ENCODE results near the gene LAPTM5.
A peak's percentile ranks its signal among the peaks of the same experiment; 100 is the strongest.

LAPTM5 gene

DNA sequence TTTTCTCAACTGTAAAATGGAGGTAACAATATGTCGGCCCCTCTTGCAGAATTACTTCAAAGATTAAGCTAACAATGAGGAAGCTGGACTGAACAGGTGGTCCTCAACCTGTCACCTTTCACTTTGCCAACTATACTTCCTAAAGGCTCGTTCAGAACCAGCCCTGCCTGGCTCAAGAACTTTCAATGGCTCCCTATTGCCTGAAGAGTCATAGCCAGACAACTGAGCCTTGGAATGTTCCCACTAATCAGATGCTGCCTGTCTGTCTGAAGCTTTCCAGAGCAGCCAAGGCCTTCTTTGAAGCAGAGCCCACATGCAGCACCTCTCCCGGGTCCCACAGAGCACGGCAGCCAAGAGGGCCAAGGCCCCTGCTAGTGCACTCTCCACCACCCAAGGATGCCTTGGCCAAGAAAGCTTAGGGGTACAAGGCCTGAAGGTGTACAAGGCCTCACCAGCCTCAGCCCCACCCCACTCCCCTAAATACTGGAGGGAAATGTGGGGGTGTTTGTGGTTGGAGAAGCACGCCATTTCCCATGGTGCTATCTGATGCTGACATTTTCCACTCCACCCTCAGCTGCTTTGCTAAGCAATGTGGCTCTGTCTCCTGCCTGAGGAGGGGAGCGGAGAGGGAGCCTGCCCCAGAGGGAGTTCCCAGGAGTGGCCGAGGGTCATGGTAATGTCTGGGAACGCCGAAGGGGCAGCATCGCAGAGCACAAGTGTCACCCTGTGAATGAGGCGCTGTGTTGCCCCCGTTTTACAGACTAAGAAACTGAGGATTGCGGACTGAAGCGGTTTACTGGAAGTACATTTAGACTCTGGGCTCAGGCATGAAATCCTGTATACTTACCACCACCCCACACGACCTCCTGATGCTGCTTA is 8.2 kb upstream of the LAPTM5 start:
- Histone ChIP-seq H2AFZ (ENCODE audit: low read length) (no peak overlapping the region), H4K91ac (ENCODE audit: low read depth, low read length, poor library complexity) (no peak overlapping the region), H3K27ac (replicated peaks; ENCODE audit: low read length) (no peak overlapping the region), H3K27me3 (ENCODE audit: control insufficient read depth in 3 of 3, insufficient read depth in 3 of 3, low read depth in 1 of 3, low read length in 3 of 3) (peaks cover 0 to 3% (median 0%) of the 10 kb centered on the region in 3 experiments), H3K14ac (ENCODE audit: low read length) (peak overlapping the region; percentile 2), H2BK120ac (ENCODE audit: low read depth, low read length) (no peak overlapping the region), H2BK12ac (ENCODE audit: low read length) (no peak overlapping the region), H2BK15ac (ENCODE audit: low read length) (no peak overlapping the region), H3K79me1 (ENCODE audit: low read depth, low read length) (no peaks in the 10 kb centered on the region), H3K4me1 (ENCODE audit: control insufficient read depth in 2 of 2, insufficient read depth in 1 of 2, low read depth in 1 of 2, low read length in 2 of 2) (peaks cover 8 to 17% of the 10 kb centered on the region in 2 donors), H3K4me2 (ENCODE audit: insufficient read depth, low read length, poor library complexity, severe bottlenecking) (no peak overlapping the region), H3K9me3 (replicated peaks in 1 of 2; ENCODE audit: control insufficient read depth in 2 of 2, insufficient read depth in 1 of 2, low read depth in 1 of 2, low read length in 2 of 2) (peaks cover 0 to 1% of the 10 kb centered on the region in 2 donors), H2BK5ac (ENCODE audit: low read length) (peak overlapping the region; percentile 10), H4K8ac (ENCODE audit: low read depth, low read length) (no peak overlapping the region), H3K4me3 (ENCODE audit: low read length in 2 of 2) (no peak overlapping the region), H3K9ac (ENCODE audit: low read depth, low read length, poor library complexity) (no peak overlapping the region), H2AK5ac (ENCODE audit: low read depth, low read length) (peak overlapping the region; percentile 20), H3K4ac (ENCODE audit: low read length) (no peak overlapping the region), H3K23ac (ENCODE audit: low read depth, low read length, poor library complexity) (peak overlapping the region; percentile 8), H3K36me3 (replicated peaks in 1 of 2; ENCODE audit: control insufficient read depth in 2 of 2, insufficient read depth in 2 of 2, low read length in 2 of 2) (no peaks in the 10 kb centered on the region), H3K18ac (ENCODE audit: low read length) (no peak overlapping the region)
- no peak for DNase-seq (ENCODE audit: low spot score)
- no CpG with 5 or more reads among the region's 15 CpGs for WGBS, 2 donors (ENCODE audit: extremely low coverage in 2 of 2, insufficient read length in 2 of 2, insufficient replicate concordance in 1 of 2)

DNA sequence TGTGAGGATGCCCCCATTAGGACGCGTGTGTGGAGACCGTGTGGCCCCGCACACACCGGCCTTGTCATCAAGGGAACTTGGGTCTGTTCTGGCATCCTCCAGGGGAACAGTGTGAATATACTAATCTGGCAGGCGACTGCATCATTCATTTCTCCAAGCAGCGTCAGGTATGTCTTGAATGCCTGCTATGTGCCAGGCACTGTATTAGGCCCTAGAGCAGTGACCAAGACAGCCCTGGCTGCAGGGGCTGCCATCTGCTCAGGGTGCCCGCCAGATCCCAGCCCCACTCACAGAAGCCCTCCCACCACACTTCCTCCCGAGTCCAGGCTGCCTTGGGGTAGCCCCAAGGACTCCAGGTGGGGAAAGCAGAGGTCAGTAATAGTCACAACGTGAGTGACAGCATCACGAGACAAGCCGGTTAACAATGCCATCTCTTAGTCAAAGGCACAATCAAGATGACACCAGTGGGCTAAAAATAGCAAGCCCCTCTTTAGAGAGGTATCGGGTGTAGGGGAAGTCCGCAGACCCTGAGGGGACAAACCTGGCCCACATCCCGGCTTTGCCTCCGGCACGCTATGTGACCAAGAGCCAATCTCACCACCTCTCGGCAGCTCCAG is 7.5 kb upstream of the LAPTM5 start:
- no peak overlapping the region for H3K23ac ChIP-seq (ENCODE audit: low read depth, low read length, poor library complexity)
- WGBS, 2 donors (ENCODE audit: extremely low coverage in 2 of 2, insufficient read length in 2 of 2, insufficient replicate concordance in 1 of 2), result no CpG with 5 or more reads among the region's 18 CpGs
- H2AFZ ChIP-seq (ENCODE audit: low read length), result no peak overlapping the region
- no peak overlapping the region for H3K4me3 ChIP-seq (ENCODE audit: low read length in 2 of 2)
- H2BK120ac ChIP-seq (ENCODE audit: low read depth, low read length), result no peak overlapping the region
- peaks cover 0 to under 1% (median 0%) of the 10 kb centered on the region in 3 experiments for H3K27me3 ChIP-seq (ENCODE audit: control insufficient read depth in 3 of 3, insufficient read depth in 3 of 3, low read depth in 1 of 3, low read length in 3 of 3)
- H3K14ac ChIP-seq (ENCODE audit: low read length), result no peak overlapping the region
- H2AK5ac ChIP-seq (ENCODE audit: low read depth, low read length), result peak overlapping the region; percentile 21
- H2BK15ac ChIP-seq (ENCODE audit: low read length), result no peak overlapping the region
- H3K9me3 ChIP-seq (replicated peaks in 1 of 2; ENCODE audit: control insufficient read depth in 2 of 2, insufficient read depth in 1 of 2, low read depth in 1 of 2, low read length in 2 of 2), result peaks cover 0 to 3% of the 10 kb centered on the region in 2 donors
- DNase-seq (ENCODE audit: low spot score), result no peak
- peak overlapping the region; percentile 33 for H3K18ac ChIP-seq (ENCODE audit: low read length)
- H3K9ac ChIP-seq (ENCODE audit: low read depth, low read length, poor library complexity), result no peak overlapping the region
- no peak overlapping the region for H2BK5ac ChIP-seq (ENCODE audit: low read length)
- no peak overlapping the region for H3K27ac ChIP-seq (replicated peaks; ENCODE audit: low read length)
- no peak overlapping the region for H4K8ac ChIP-seq (ENCODE audit: low read depth, low read length)
- no peak overlapping the region for H2BK12ac ChIP-seq (ENCODE audit: low read length)
- H3K4ac ChIP-seq (ENCODE audit: low read length), result no peak overlapping the region
- no peak overlapping the region for H4K91ac ChIP-seq (ENCODE audit: low read depth, low read length, poor library complexity)
- no peaks in the 10 kb centered on the region for H3K79me1 ChIP-seq (ENCODE audit: low read depth, low read length)
- peaks cover 10 to 18% of the 10 kb centered on the region in 2 donors for H3K4me1 ChIP-seq (ENCODE audit: control insufficient read depth in 2 of 2, insufficient read depth in 1 of 2, low read depth in 1 of 2, low read length in 2 of 2)
- H3K4me2 ChIP-seq (ENCODE audit: insufficient read depth, low read length, poor library complexity, severe bottlenecking), result no peak overlapping the region
- no peaks in the 10 kb centered on the region for H3K36me3 ChIP-seq (replicated peaks in 1 of 2; ENCODE audit: control insufficient read depth in 2 of 2, insufficient read depth in 2 of 2, low read length in 2 of 2)

DNA sequence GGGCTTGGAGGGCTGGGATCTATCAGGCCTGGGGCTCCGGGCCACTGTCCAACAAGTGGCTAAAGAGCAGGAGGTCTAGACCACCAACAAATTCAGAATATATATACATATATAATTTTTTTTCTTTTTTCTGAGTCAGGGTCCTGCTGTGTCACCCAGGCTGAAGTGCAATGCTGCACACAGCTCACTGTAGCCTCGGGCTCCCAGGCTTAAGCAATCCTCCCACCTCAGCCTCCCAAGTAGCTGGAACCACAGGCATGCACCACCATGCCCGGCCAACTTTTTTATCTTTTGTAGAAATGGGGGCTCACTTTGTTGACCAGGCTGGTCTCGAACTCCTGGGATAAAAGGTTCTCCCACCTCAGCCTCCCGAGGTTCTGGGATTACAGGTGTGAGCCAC is 6.8 kb upstream of the LAPTM5 start:
- H3K27me3 ChIP-seq (ENCODE audit: control insufficient read depth in 3 of 3, insufficient read depth in 3 of 3, low read depth in 1 of 3, low read length in 3 of 3), result no peaks in the 10 kb centered on the region
- no peak overlapping the region for H2BK15ac ChIP-seq (ENCODE audit: low read length)
- H3K9me3 ChIP-seq (replicated peaks in 1 of 2; ENCODE audit: control insufficient read depth in 2 of 2, insufficient read depth in 1 of 2, low read depth in 1 of 2, low read length in 2 of 2), result peaks cover 0 to 3% of the 10 kb centered on the region in 2 donors
- no peaks in the 10 kb centered on the region for H3K36me3 ChIP-seq (replicated peaks in 1 of 2; ENCODE audit: control insufficient read depth in 2 of 2, insufficient read depth in 2 of 2, low read length in 2 of 2)
- no peak overlapping the region for H3K9ac ChIP-seq (ENCODE audit: low read depth, low read length, poor library complexity)
- H3K4me1 ChIP-seq (ENCODE audit: control insufficient read depth in 2 of 2, insufficient read depth in 1 of 2, low read depth in 1 of 2, low read length in 2 of 2), result peaks cover 14 to 18% of the 10 kb centered on the region in 2 donors
- H3K23ac ChIP-seq (ENCODE audit: low read depth, low read length, poor library complexity), result no peak overlapping the region
- no peak overlapping the region for H2AFZ ChIP-seq (ENCODE audit: low read length)
- no peak overlapping the region for H2BK5ac ChIP-seq (ENCODE audit: low read length)
- no peaks in the 10 kb centered on the region for H3K79me1 ChIP-seq (ENCODE audit: low read depth, low read length)
- no peak overlapping the region for H2AK5ac ChIP-seq (ENCODE audit: low read depth, low read length)
- no peak overlapping the region for H4K8ac ChIP-seq (ENCODE audit: low read depth, low read length)
- H3K14ac ChIP-seq (ENCODE audit: low read length), result no peak overlapping the region
- no peak overlapping the region for H3K27ac ChIP-seq (replicated peaks; ENCODE audit: low read length)
- no peak overlapping the region for H3K4me2 ChIP-seq (ENCODE audit: insufficient read depth, low read length, poor library complexity, severe bottlenecking)
- DNase-seq (ENCODE audit: low spot score), result no peak
- no CpG with 5 or more reads among the region's 5 CpGs for WGBS, 2 donors (ENCODE audit: extremely low coverage in 2 of 2, insufficient read length in 2 of 2, insufficient replicate concordance in 1 of 2)
- no peak overlapping the region for H3K18ac ChIP-seq (ENCODE audit: low read length)
- H4K91ac ChIP-seq (ENCODE audit: low read depth, low read length, poor library complexity), result no peak overlapping the region
- no peak overlapping the region for H3K4ac ChIP-seq (ENCODE audit: low read length)
- no peak overlapping the region for H2BK120ac ChIP-seq (ENCODE audit: low read depth, low read length)
- H2BK12ac ChIP-seq (ENCODE audit: low read length), result no peak overlapping the region
- no peak overlapping the region for H3K4me3 ChIP-seq (ENCODE audit: low read length in 2 of 2)

DNA sequence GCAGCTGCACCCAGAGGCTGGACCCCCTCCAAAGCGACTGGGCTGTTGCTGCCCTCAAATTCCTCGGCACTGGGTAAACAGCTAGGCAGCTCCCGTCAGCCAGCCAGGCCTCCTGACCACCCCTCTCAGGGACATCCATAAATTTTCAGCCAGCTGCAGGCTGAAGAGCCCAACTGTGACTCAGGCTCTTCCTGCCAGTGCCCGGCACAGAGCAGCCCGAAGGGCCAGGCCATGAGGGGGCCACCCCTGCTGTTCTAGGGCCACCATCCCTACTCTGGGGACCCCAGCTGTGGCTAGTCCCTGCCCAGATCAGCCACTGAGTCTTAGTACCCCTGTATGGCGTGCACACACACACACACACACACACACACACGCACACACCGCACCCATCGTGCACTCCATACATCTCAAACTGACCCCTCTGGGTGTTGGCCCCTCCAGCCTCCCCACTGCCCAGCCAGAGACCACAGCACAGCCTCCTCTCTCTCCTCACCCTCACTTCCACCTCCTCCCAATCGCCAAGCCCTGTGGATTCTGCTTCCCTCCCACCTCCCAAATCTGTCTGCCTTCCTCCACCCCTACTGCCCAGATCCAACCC is 6.2 kb upstream of the LAPTM5 start:
- Histone ChIP-seq H2BK5ac (ENCODE audit: low read length) (no peak overlapping the region), H3K23ac (ENCODE audit: low read depth, low read length, poor library complexity) (no peak overlapping the region), H2BK15ac (ENCODE audit: low read length) (no peak overlapping the region), H2AK5ac (ENCODE audit: low read depth, low read length) (no peak overlapping the region), H3K4me1 (ENCODE audit: control insufficient read depth in 2 of 2, insufficient read depth in 1 of 2, low read depth in 1 of 2, low read length in 2 of 2) (peaks cover 14 to 18% of the 10 kb centered on the region in 2 donors), H4K8ac (ENCODE audit: low read depth, low read length) (no peak overlapping the region), H3K9me3 (replicated peaks in 1 of 2; ENCODE audit: control insufficient read depth in 2 of 2, insufficient read depth in 1 of 2, low read depth in 1 of 2, low read length in 2 of 2) (peaks cover 0 to 3% of the 10 kb centered on the region in 2 donors), H3K27me3 (ENCODE audit: control insufficient read depth in 3 of 3, insufficient read depth in 3 of 3, low read depth in 1 of 3, low read length in 3 of 3) (no peaks in the 10 kb centered on the region), H3K9ac (ENCODE audit: low read depth, low read length, poor library complexity) (no peak overlapping the region), H2BK120ac (ENCODE audit: low read depth, low read length) (no peak overlapping the region), H3K4me3 (ENCODE audit: low read length in 2 of 2) (no peak overlapping the region), H3K18ac (ENCODE audit: low read length) (peak overlapping the region; percentile 11), H2AFZ (ENCODE audit: low read length) (peak overlapping the region; percentile 63), H4K91ac (ENCODE audit: low read depth, low read length, poor library complexity) (no peak overlapping the region), H2BK12ac (ENCODE audit: low read length) (no peak overlapping the region), H3K4ac (ENCODE audit: low read length) (peak overlapping the region; percentile 76), H3K79me1 (ENCODE audit: low read depth, low read length) (no peaks in the 10 kb centered on the region), H3K14ac (ENCODE audit: low read length) (peak overlapping the region; percentile 9), H3K4me2 (ENCODE audit: insufficient read depth, low read length, poor library complexity, severe bottlenecking) (no peak overlapping the region), H3K36me3 (replicated peaks in 1 of 2; ENCODE audit: control insufficient read depth in 2 of 2, insufficient read depth in 2 of 2, low read length in 2 of 2) (no peaks in the 10 kb centered on the region), H3K27ac (replicated peaks; ENCODE audit: low read length) (no peak overlapping the region)
- DNase-seq (ENCODE audit: low spot score), result no peak
- WGBS, 2 donors (ENCODE audit: extremely low coverage in 2 of 2, insufficient read length in 2 of 2, insufficient replicate concordance in 1 of 2), result no CpG with 5 or more reads among the region's 10 CpGs

Data from neuronal stem cell (in vitro differentiated cells).